ENCODE results near the gene IGFL1.

- TF ChIP-seq, protein P1, sequence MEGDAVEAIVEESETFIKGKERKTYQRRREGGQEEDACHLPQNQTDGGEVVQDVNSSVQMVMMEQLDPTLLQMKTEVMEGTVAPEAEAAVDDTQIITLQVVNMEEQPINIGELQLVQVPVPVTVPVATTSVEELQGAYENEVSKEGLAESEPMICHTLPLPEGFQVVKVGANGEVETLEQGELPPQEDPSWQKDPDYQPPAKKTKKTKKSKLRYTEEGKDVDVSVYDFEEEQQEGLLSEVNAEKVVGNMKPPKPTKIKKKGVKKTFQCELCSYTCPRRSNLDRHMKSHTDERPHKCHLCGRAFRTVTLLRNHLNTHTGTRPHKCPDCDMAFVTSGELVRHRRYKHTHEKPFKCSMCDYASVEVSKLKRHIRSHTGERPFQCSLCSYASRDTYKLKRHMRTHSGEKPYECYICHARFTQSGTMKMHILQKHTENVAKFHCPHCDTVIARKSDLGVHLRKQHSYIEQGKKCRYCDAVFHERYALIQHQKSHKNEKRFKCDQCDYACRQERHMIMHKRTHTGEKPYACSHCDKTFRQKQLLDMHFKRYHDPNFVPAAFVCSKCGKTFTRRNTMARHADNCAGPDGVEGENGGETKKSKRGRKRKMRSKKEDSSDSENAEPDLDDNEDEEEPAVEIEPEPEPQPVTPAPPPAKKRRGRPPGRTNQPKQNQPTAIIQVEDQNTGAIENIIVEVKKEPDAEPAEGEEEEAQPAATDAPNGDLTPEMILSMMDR (IDR thresholded peaks at IDR 0.05), result no peak
- TF ChIP-seq POLR2A (IDR thresholded peaks at IDR 0.05) (no peak), EP300 (IDR thresholded peaks at IDR 0.05) (no peak)
Observed at GRCh38 chr19:46269101-46269500, 39.6 kb downstream of the IGFL1 start.
